H1 (cell line): ENCODE results near the gene RCAN2. TPM values are rescaled to one million over a fixed set of nuclear protein-coding genes. Genes with fewer than 3 reads are reported as not detected.

ENCODE experiments used
- CTCF ChIA-PET: fragments of 300-600 bp; sonication (Branson Sonifier 250); formaldehyde crosslinking; loops from one replicate; lab custom pipeline; 2021; ENCODE audit not compliant: partially characterized antibody; lab: Charles Lee
- POLR2A ChIA-PET: fragments of 300-600 bp; sonication (Branson Sonifier 250); formaldehyde crosslinking; loops from one replicate; lab custom pipeline; 2021; ENCODE audit warnings: inconsistent platforms; ENCODE audit not compliant: partially characterized antibody; lab: Charles Lee
- DNase-seq, 2 experiments: peaks; one replicate each; pipeline versions ENCODE4 v3.0.0 to v3.0.0-alpha.2; 2010 to 2022; ENCODE audit warnings: low spot score in 2 of 2, low read depth in 1 of 2, mixed read lengths in 1 of 2
- FAIRE-seq: peaks from 2 replicates; lab custom pipeline; 2011; peaks lifted over from hg19 to GRCh38; lab: Jason Lieb, UNC
- H2AFZ ChIP-seq: 2 replicates; pipeline ENCODE4 v1.8.1; 2012; ENCODE audit warnings: low read length, inconsistent platforms
- H2AK5ac ChIP-seq: 2 replicates; pipeline ENCODE4 v1.6.1; 2013; ENCODE audit warnings: low read depth, low read length
- H2BK120ac ChIP-seq: replicated peaks from 2 replicates; pipeline ENCODE3; 2013; ENCODE audit warnings: low read depth, low read length, inconsistent platforms
- H2BK12ac ChIP-seq: 2 replicates; pipeline ENCODE4 v1.6.1; 2013; ENCODE audit warnings: low read depth, low read length
- H2BK15ac ChIP-seq: 2 replicates; pipeline ENCODE4 v1.6.1; 2013; ENCODE audit warnings: low read length
- H2BK20ac ChIP-seq: 2 replicates; pipeline ENCODE4 v1.6.1; 2013; ENCODE audit warnings: low read length
- H2BK5ac ChIP-seq: 2 replicates; pipeline ENCODE4 v1.6.1; 2013; ENCODE audit warnings: low read depth, low read length
- H3K14ac ChIP-seq: 2 replicates; pipeline ENCODE4 v1.6.1; 2013; ENCODE audit warnings: inconsistent platforms; ENCODE audit not compliant: insufficient read length
- H3K18ac ChIP-seq: 2 replicates; pipeline ENCODE4 v1.6.1; 2013; ENCODE audit warnings: low read length; ENCODE audit errors: extremely low read depth
- H3K23ac ChIP-seq: 2 replicates; pipeline ENCODE4 v1.6.1; 2013; ENCODE audit warnings: inconsistent platforms; ENCODE audit not compliant: insufficient read length
- H3K23me2 ChIP-seq: 2 replicates; pipeline ENCODE4 v1.6.1; 2013; ENCODE audit warnings: low read depth, low read length
- H3K27ac ChIP-seq: 2 replicates; pipeline ENCODE4 v1.6.1; 2011; ENCODE audit warnings: low read depth, low read length, inconsistent platforms
- H3K27me3 ChIP-seq, 4 experiments: replicated peaks in 1 of 4; 1 replicate in 1 of 4; 2 replicates in 3 of 4; pipeline versions ENCODE4 v1.6.1 to v1.8.1; 2011 to 2013; ENCODE audit warnings: low read length in 3 of 4, mild to moderate bottlenecking in 3 of 4, inconsistent platforms in 2 of 4, mixed read lengths in 2 of 4, moderate library complexity in 1 of 4; ENCODE audit not compliant: control insufficient read depth in 3 of 4, insufficient read depth in 3 of 4; ENCODE audit errors: extremely low read depth in 1 of 4
- H3K36me3 ChIP-seq, 4 experiments: 2 replicates each; pipeline versions ENCODE4 v1.6.1 to v1.8.1; 2011 to 2013; ENCODE audit warnings: mild to moderate bottlenecking in 4 of 4, low read length in 3 of 4, moderate library complexity in 2 of 4, control low read depth in 1 of 4, inconsistent platforms in 1 of 4; ENCODE audit not compliant: insufficient read depth in 4 of 4, control insufficient read depth in 2 of 4
- H3K4ac ChIP-seq: replicated peaks from 2 replicates; pipeline ENCODE3; 2013; ENCODE audit warnings: low read length, low read depth, mixed read lengths, inconsistent platforms; ENCODE audit not compliant: insufficient read length
- H3K4me1 ChIP-seq, 4 experiments: replicated peaks in 1 of 4; 1 replicate in 1 of 4; 2 replicates in 3 of 4; pipeline versions ENCODE4 v1.6.1 to v1.8.1; 2011 to 2013; ENCODE audit warnings: low read length in 3 of 4, inconsistent platforms in 2 of 4, mixed read lengths in 1 of 4; ENCODE audit not compliant: insufficient read depth in 4 of 4, control insufficient read depth in 3 of 4
- H3K4me2 ChIP-seq, 2 experiments: 2 replicates each; pipeline versions ENCODE4 v1.6.1 to v1.8.1; 2011 to 2013; ENCODE audit warnings: low read depth in 2 of 2, low read length in 2 of 2, control low read depth in 1 of 2, inconsistent platforms in 1 of 2, mild to moderate bottlenecking in 1 of 2; ENCODE audit not compliant: insufficient read depth in 1 of 2
- H3K4me3 ChIP-seq, 4 experiments: fragments of 200-600, 300-600 bp in 1 of 4; sonication (generic), shearing (Covaris generic), sonication (Bioruptor Twin) in 1 of 4; 2 replicates each; pipeline versions ENCODE4 v1.5.1 to v1.8.1; 2011 to 2016; ENCODE audit warnings: low read length in 4 of 4, low read depth in 3 of 4, control low read depth in 2 of 4, inconsistent platforms in 2 of 4, mild to moderate bottlenecking in 2 of 4, mixed read lengths in 1 of 4, moderate library complexity in 1 of 4; ENCODE audit not compliant: insufficient read depth in 2 of 4; ENCODE audit errors: extremely low read depth in 1 of 4
- H3K56ac ChIP-seq: replicated peaks from 2 replicates; pipeline ENCODE3; 2013; ENCODE audit warnings: low read depth, mild to moderate bottlenecking, mixed read lengths, low read length, inconsistent platforms; ENCODE audit not compliant: insufficient read length
- H3K79me1 ChIP-seq: 2 replicates; pipeline ENCODE4 v1.6.1; 2013; ENCODE audit warnings: low read depth, low read length, control low read depth
- H3K79me2 ChIP-seq, 2 experiments: 2 replicates each; pipeline versions ENCODE4 v1.6.1 to v1.8.1; 2012 to 2013; ENCODE audit warnings: low read length in 2 of 2, mild to moderate bottlenecking in 2 of 2, inconsistent platforms in 1 of 2; ENCODE audit not compliant: insufficient read depth in 2 of 2, control insufficient read depth in 1 of 2
- H3K9ac ChIP-seq, 4 experiments: replicated peaks in 1 of 4; 1 replicate in 1 of 4; 2 replicates in 3 of 4; pipeline versions ENCODE4 v1.6.1 to v1.8.1; 2011 to 2013; ENCODE audit warnings: low read depth in 3 of 4, low read length in 3 of 4, control low read depth in 2 of 4, mild to moderate bottlenecking in 2 of 4, moderate library complexity in 2 of 4, inconsistent platforms in 1 of 4; ENCODE audit errors: extremely low read depth in 1 of 4
- H3K9me3 ChIP-seq, 2 experiments: 2 replicates each; pipeline versions ENCODE4 v1.6.1 to v1.8.1; 2012 to 2013; ENCODE audit warnings: mild to moderate bottlenecking in 2 of 2, moderate library complexity in 2 of 2, control low read depth in 1 of 2, inconsistent platforms in 1 of 2, low read depth in 1 of 2, low read length in 1 of 2, mixed read lengths in 1 of 2; ENCODE audit not compliant: insufficient read depth in 2 of 2
- H4K20me1 ChIP-seq, 2 experiments: replicated peaks in 1 of 2; 2 replicates each; pipeline versions ENCODE3 to v1.8.1; 2011 to 2013; ENCODE audit warnings: inconsistent platforms in 2 of 2, low read length in 2 of 2, mild to moderate bottlenecking in 1 of 2; ENCODE audit not compliant: insufficient read depth in 2 of 2, control insufficient read depth in 1 of 2
- H4K5ac ChIP-seq: 2 replicates; pipeline ENCODE4 v1.6.1; 2013; ENCODE audit warnings: low read length, low read depth, mixed read lengths, inconsistent platforms; ENCODE audit not compliant: insufficient read length
- H4K8ac ChIP-seq: 2 replicates; pipeline ENCODE4 v1.8.0; 2013; ENCODE audit warnings: mild to moderate bottlenecking, moderate library complexity, low read length, inconsistent platforms; ENCODE audit not compliant: insufficient read depth; ENCODE audit errors: extremely low read depth
- H4K91ac ChIP-seq: replicated peaks from 2 replicates; pipeline ENCODE3; 2013; ENCODE audit warnings: low read length, mixed read lengths, inconsistent platforms; ENCODE audit not compliant: insufficient read length
- POLR2AphosphoS5 ChIP-seq: IDR thresholded peaks from 2 replicates; pipeline ENCODE4 v1.6.1; 2011; ENCODE audit warnings: low read depth, low read length
- WGBS, 2 experiments: shearing (Covaris generic) in 1 of 2; methylation state at CpG; one replicate each; pipeline versions ENCODE4 v1.1.6 to v1.1.7; 2013 to 2015; ENCODE audit warnings: low lambda C conversion rate in 2 of 2, mixed read lengths in 2 of 2, inconsistent platforms in 1 of 2, low coverage in 1 of 2, missing lambda C conversion rate in 1 of 2; ENCODE audit not compliant: insufficient replicate concordance in 2 of 2, insufficient coverage in 1 of 2, insufficient read length in 1 of 2; ENCODE audit errors: extremely low coverage in 1 of 2, missing lambda C conversion rate in 1 of 2; 5-methylcytosine and 5-hydroxymethylcytosine counted together
- polyA plus RNA-seq, 7 experiments: library from polyadenylated mRNA; depleted of rRNA in 3 of 7; stranded (reverse) in 5 of 7; unstranded in 2 of 7; fragments of >200 nt in 5 of 7; fragments of 200-250 nt in 2 of 7; gene quantifications; 1 replicate in 5 of 7; 2 replicates in 1 of 7; 4 replicates in 1 of 7; pipeline versions ENCODE4 v1.2.1 to v1.2.3, GENCODE V29; 2011 to 2013; ENCODE audit warnings: missing spikeins in 2 of 7, mixed read lengths in 2 of 7
- total RNA-seq: library from RNA; stranded (reverse); fragmentation: NEBNext Ultra II Directional; extraction: Animal tissue kit (Norgen Biotek cat#: 25700); gene quantifications from 2 replicates; pipeline ENCODE4 v1.2.1, GENCODE V29; 2021

Gene RCAN2
- total and polyA plus RNA-seq, 2 of the 8 experiments (the other 6 are each of a cell fraction or from before 2014, with no cell fraction given): 5.0 to 8.5 TPM

DNA sequence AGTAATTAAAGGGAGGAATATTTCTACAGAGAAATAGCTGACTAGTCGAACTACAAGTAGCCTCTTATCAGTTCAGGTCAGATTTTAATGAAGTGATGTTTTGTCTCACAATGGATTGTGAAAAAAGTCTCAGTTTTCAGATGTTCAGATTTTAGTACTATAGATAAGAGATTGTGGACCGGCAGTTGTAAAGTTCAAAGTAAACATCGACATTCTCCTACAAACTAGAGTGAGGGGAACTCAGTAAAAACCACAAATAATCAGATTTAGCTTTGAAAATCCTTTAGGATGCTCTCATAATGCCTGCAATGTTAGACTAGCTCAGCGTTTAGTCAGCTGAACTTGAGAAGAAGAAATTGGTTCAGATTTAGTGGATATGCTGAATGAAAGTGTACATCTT is 39.9 kb downstream of the RCAN2 start:
- H2BK12ac ChIP-seq: no peak overlapping the region
- H4K20me1 ChIP-seq: no peaks in the 10 kb centered on the region
- no peak overlapping the region for H2AFZ ChIP-seq
- FAIRE-seq (no peak), DNase-seq (no peak)
- H3K4me1 ChIP-seq: no peaks in the 10 kb centered on the region
- no peak overlapping the region for H3K56ac ChIP-seq
- no peak overlapping the region for H4K91ac ChIP-seq
- ChIA-PET POLR2A (no interaction called here), CTCF (no interaction called here)
- no peak overlapping the region for H2BK120ac ChIP-seq
- H3K27me3 ChIP-seq: no peaks in the 10 kb centered on the region
- H3K14ac ChIP-seq: no peak overlapping the region
- H3K9ac ChIP-seq: no peak overlapping the region
- H3K79me2 ChIP-seq: no peaks in the 10 kb centered on the region
- H2BK20ac ChIP-seq: no peak overlapping the region
- H4K8ac ChIP-seq: no peak overlapping the region
- H4K5ac ChIP-seq: no peak overlapping the region
- H3K4ac ChIP-seq: no peak overlapping the region
- H3K23ac ChIP-seq: no peak overlapping the region
- no peaks in the 10 kb centered on the region for H3K23me2 ChIP-seq
- H3K18ac ChIP-seq: no peak overlapping the region
- 0 out of 4 replicates have a peak, but pooled peaks cover 0 to 1% of the 10 kb centered on the region in 2 experiments for H3K9me3 ChIP-seq
- no peak overlapping the region for H2BK5ac ChIP-seq
- H3K27ac ChIP-seq: no peak overlapping the region
- H2AK5ac ChIP-seq: no peak overlapping the region
- H3K4me2 ChIP-seq: no peak overlapping the region
- no peak overlapping the region for H2BK15ac ChIP-seq
- no peaks in the 10 kb centered on the region for H3K79me1 ChIP-seq
- WGBS, 2 experiments: 86% methylated on average over 4 of the region's 4 CpGs; no CpG with 5 or more reads in 1 of the 2 experiments
- no peaks in the 10 kb centered on the region for H3K36me3 ChIP-seq
- TF ChIP-seq POLR2AphosphoS5: no peak
- no peak overlapping the region for H3K4me3 ChIP-seq
